GM19468 (cell line): ENCODE measurements around the gene PCK2.
"Not testable (repeated sequence)": the region's sequence is repeated elsewhere in the genome, so short reads cannot be mapped to it uniquely, and the experiment has no call there.

Experiments used
- ATAC-seq: cut with Tn5 transposase; IDR thresholded peaks from one replicate; pipeline ENCODE4 v1.9.1; 2021; ENCODE audit warnings: mild to moderate bottlenecking, moderate library complexity, moderate number of reproducible peaks; ENCODE audit not compliant: unreplicated experiment; ENCODE audit errors: extremely low read depth

The PCK2 gene

DNA sequence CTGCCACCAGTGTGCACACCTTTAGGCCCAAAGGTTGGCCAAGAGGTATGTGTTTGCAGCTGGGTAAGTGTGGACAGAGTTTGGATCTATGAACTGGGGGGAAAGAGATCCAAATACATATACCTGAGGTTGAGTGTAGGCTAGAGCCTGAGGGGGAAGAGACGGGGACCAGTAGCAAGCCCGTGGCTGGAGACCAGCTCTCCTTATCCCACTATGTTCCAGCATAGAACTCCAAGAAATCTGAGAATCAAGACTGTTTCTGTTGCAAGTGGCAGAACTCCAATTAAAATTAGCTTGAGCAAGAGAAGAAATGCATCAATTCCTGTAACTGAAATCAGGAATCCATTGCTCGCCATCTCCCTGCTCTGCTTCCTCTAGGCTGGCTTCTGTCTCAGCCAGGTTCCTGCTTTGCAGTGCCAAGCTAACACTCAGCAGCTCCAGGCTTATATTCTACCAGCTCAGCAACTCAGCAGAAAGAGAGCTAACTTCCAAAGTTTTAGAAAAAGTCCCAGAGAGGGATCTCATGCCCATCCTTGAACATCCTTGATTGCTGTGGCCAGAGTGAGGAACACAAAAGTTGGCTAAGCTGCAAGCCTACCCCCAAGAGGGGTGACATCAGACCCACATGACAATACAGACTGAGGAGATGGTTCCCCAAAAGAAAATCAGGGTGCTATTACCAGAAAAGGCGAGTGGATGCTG lies 1.5 kb upstream of the PCK2 start:
- ATAC-seq, result no peak

DNA sequence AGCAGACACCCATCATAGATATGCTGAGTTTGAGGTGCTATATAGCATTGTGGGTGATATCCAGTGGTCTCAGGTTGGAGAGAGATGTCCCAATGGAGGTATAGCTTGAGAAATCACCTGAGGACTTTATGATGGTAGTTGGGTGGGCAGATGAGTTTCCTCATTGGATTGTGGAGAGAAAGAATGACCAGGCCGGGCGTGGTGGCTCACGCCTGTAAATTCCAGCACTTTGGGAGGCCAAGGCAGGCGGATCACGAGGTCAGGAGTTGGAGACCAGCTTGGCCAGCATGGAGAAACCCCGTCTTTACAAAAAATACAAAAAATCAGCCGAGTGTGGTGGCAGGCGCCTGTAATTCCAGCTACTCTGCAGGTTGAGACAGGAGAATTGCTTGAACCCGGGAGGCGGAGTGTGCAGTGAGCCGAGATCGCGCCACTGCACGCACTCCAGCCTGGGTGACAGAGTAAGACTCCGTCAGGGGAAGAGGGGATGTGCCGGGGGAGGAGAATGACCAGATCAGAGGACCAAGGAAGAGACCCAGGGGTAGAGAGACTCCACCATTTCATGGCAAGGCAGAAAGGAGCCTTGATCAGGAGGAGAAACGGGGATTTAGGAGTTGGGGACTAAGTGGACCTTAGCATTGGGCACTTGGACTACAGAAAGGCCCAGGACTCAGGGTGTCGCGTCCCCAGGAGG lies 757 bp upstream of the PCK2 start:
- no peak for ATAC-seq

DNA sequence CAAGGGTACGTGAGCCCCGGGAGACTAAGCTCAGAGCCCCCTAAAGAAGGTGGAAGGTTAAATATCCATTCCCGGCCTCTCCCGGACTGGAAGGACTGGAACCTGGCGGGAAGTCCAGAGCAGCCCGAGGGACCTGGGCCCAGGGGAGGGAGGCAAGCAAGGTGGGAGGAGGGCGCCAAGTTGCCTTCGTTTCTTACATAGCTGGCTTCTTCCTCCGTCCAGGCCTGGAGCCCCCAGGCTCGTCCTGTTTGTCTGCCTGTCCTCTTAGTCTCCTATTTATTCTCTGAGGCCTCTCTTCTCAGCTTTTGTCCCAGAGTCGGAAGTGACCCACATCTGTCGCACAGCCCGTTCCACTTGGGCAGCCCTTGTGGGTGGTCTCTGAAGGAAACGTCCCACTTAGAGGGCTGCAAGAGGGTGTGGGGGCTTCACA lies 745 bp downstream of the PCK2 start:
- ATAC-seq, result no peak

- ATAC-seq, result peak; percentile 30
Measured at GRCh38 chr14:24095271-24096068, 1.4 kb downstream of the PCK2 start.

DNA sequence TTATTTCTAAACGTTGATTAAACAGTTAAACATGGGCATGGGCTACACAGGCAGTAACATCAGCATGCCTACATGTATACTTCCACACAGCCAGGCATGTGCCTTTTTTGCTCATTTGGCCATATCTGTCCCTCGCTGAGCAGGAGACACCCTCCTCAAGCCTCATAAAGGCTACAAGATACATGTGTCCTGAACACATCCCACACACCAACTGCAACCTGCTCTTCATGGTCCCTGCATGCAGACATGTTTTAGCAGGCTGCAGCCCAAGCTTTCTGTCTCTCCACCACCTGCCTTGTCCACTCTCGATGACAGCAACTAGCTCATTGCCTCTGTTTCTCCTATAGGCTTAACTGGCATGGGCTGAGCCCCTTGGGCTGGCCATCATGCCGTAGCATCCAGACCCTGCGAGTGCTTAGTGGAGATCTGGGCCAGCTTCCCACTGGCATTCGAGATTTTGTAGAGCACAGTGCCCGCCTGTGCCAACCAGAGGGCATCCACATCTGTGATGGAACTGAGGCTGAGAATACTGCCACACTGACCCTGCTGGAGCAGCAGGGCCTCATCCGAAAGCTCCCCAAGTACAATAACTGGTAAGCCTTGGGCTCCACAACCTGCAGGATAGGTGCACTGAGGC lies 2.6 kb downstream of the PCK2 start:
- ATAC-seq, result no peak

DNA sequence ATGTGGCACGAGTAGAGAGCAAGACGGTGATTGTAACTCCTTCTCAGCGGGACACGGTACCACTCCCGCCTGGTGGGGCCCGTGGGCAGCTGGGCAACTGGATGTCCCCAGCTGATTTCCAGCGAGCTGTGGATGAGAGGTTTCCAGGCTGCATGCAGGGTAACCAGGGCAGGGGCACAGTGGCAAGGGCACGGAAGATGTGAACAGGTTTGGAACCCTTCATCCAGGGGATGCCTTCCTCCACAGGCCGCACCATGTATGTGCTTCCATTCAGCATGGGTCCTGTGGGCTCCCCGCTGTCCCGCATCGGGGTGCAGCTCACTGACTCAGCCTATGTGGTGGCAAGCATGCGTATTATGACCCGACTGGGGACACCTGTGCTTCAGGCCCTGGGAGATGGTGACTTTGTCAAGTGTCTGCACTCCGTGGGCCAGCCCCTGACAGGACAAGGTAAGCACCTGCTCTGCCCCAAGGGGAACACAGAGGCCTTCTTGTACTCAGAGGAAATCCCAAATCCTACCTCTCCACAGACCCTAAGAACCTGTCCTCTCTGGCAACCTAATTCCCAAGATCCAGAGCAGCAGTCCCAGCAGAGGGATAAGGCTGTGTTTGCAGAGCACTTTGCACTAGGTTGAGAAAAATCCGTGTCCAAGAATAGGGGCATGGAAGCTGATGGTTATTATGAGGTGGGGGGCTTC lies 4.3 kb downstream of the PCK2 start:
- no peak for ATAC-seq

DNA sequence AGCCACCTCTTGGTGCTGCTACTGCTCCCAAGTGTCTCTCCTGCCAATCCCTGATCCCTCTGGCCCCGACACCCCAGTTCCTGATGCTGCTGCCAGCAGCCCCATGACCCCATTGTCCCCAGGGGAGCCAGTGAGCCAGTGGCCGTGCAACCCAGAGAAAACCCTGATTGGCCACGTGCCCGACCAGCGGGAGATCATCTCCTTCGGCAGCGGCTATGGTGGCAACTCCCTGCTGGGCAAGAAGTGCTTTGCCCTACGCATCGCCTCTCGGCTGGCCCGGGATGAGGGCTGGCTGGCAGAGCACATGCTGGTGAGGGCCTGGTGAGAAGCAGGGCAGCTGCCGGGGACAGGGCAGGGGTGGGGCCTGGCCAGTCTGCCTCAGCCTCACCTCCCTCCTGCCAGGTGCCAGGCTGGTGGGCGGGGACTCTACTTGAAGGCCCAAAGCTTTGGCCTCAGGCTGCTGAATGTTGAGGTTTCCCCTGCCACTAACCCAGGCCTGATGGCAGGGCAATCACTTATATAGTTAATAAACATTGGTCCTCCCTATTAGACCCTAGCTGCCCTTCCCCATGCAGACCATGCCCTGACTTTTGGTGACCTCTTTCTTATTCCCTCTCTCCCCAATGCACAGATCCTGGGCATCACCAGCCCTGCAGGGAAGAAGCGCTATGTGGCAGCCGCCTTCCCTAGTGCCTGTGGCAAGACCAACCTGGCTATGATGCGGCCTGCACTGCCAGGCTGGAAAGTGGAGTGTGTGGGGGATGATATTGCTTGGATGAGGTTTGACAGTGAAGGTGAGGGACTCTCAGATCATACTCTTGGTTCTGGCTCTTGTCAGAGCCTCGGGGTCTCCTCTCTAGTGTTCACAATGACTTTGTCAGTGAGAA lies 5.1 kb downstream of the PCK2 start:
- ATAC-seq, result no peak

- no peak for ATAC-seq
Measured at GRCh38 chr14:24100197-24100981, 6.3 kb downstream of the PCK2 start.

- ATAC-seq, result no peak
Measured at GRCh38 chr14:24100982-24101494, 6.9 kb downstream of the PCK2 start.

- no peak for ATAC-seq
Measured at GRCh38 chr14:24102357-24103048, 8.4 kb downstream of the PCK2 start.

DNA sequence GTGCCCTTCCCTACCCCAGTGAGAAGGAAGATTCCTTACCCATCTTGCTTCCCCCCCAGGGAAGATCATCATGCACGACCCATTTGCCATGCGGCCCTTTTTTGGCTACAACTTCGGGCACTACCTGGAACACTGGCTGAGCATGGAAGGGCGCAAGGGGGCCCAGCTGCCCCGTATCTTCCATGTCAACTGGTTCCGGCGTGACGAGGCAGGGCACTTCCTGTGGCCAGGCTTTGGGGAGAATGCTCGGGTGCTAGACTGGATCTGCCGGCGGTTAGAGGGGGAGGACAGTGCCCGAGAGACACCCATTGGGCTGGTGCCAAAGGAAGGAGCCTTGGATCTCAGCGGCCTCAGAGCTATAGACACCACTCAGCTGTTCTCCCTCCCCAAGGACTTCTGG lies 9.3 kb downstream of the PCK2 start:
- no peak for ATAC-seq

- not testable (repeated sequence) for ATAC-seq
Measured at GRCh38 chr14:24105609-24106239, 11.6 kb downstream of the PCK2 start.

DNA sequence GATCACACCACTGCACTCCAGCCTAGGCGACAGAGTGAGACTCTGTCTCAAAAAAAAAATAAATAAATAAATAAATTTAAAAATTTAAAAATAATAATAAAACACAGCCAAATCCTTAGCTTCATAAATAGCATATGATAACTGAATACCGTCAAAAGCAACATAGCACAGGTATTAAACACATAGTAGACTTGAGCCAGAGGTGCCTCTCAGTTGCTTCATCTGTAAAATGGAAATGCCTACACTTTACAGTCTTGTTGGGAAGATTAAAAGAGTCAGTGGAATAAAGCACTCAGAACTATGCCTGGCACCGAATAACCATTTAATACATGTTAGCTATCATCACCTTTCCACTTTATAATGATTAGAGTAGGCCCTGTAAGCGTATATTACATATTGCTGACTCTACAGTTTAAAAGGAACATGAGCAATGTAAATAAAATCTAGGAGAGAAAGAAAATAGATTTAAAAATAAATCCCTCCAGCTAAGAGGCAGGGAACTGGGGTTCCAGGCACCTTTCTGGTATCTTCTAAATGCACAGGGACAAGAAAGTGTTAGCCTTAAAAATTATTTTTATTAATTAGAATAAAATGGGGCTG lies 12.7 kb downstream of the PCK2 start:
- ATAC-seq, result no peak

DNA sequence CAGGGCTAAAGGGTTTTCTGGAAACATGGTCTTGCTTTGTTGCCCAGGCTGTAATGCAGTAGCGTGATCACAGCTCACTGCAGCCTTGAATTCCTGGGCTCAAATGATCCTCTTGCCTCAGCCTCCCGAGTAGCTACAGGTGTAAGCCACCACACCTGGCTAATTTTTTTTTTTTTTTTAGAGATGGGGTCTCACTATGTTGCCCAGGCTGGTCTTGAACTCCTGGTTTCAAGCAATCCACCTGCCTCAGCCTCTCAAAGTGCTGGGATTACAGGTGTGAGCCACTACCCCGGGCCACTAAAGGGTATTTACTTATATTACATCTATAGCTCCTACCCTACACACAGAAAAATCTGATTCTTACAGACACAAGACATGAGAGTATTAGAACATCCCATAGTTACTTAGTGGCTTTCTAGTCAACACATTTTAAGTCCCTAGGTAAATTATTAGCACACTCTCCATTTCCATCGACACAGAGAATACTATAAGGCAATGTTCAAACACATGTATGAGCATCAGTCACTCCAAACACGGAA lies 14.3 kb downstream of the PCK2 start:
- ATAC-seq, result no peak

DNA sequence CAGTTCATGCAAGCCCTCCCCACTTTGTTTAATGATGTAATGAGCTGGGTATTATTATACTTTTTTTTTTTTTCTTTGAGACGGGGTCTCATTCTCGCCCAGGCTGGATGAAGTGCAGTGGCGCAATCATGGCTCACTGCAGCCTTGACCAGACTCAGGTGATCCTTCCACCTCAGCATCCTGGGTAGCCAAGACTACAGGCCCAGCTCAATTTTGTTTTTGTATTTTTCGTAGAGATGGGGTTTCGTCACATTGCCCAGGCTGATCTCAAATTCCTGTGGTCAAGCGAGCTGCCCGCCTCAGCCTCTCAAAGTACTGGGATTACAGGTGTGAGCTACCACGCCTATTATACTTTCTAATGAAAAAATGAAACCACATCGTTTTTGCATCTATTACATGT lies 15.9 kb downstream of the PCK2 start:
- no peak for ATAC-seq

GRCh38 chr14:24110523-24110922 lies 16.4 kb downstream of the PCK2 start:
- no peak for ATAC-seq
